ENCODE data around the gene LRFN2. TPM values are rescaled to one million over a fixed set of nuclear protein-coding genes. Genes with fewer than 3 reads are reported as not detected.

The LRFN2 gene
- total RNA-seq, 1 donor from 2014 or later = not detected

DNA sequence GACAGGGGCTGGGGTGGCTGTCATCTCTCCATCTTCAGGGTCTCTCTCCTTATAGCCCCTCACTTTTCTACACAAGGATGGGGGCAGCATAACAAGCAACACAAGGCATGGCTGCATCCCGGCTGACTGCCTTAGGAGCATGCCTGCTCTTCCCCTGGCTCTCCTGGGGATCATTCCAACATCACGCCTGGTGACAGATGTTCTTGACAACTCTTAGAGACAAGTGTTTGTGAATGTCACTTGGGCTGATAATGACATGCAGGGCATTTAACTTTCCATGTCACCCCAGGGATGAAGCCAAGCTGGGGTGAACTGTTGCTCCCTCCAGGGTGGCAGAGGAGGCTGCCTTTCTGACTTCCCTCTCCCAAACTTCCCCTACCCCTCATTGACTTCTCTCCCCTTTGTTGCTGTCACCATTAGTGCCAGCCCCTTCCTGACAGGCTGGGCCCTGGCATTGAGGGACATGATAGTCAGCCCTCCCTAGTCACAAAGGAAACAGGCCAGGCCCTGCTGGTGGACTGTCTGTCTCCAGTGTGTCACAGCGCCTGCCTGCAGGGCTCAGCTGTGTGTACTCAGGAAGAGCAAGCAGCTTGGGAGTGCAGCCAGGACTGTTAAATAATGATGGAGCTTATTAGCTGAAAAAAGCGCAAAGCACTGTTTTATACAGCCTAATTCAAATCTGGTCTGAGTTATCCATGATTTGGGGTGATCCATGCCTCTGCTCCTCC is 161.8 kb downstream of the LRFN2 start:
- intact Hi-C loops (cut with micrococcal nuclease) = no loop called here
- DNase-seq (ENCODE audit: low spot score) = no peak
- Mint-ChIP-seq H3K27me3 (ENCODE audit: low read depth) (peaks cover 18% of the 10 kb centered on the region), H3K4me3 (ENCODE audit: low read depth) (no peak overlapping the region), H3K9me3 (no peaks in the 10 kb centered on the region), H3K36me3 (ENCODE audit: low read depth) (no peaks in the 10 kb centered on the region), H3K27ac (no peak overlapping the region), H3K4me1 (ENCODE audit: low read depth) (no peaks in the 10 kb centered on the region)

DNA sequence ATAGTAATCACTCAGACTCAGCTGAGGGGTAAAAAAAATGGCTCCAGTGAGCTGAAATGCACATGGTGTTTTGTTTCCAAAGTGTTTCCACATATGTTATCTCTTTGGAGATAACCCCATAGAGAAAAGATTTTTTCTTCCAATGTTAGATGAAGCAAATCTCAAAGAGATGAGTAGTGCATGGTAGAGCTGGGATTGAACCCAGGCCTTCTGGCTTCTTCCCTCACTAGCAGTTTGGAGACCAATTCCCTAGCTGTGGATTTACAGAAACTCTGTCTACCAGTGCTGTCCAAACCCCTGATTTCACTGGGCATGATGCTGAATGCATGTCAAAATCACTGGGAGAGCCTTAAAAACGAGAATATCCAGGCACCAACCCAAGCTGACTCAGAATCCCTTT is 165.1 kb downstream of the LRFN2 start:
- Mint-ChIP-seq H3K27ac (no peak overlapping the region), H3K4me1 (ENCODE audit: low read depth) (no peaks in the 10 kb centered on the region), H3K36me3 (ENCODE audit: low read depth) (no peaks in the 10 kb centered on the region), H3K4me3 (ENCODE audit: low read depth) (no peak overlapping the region), H3K9me3 (no peaks in the 10 kb centered on the region), H3K27me3 (ENCODE audit: low read depth) (peaks cover 7% of the 10 kb centered on the region)
- no peak for DNase-seq (ENCODE audit: low spot score)
- intact Hi-C loops (cut with micrococcal nuclease) = no loop called here

DNA sequence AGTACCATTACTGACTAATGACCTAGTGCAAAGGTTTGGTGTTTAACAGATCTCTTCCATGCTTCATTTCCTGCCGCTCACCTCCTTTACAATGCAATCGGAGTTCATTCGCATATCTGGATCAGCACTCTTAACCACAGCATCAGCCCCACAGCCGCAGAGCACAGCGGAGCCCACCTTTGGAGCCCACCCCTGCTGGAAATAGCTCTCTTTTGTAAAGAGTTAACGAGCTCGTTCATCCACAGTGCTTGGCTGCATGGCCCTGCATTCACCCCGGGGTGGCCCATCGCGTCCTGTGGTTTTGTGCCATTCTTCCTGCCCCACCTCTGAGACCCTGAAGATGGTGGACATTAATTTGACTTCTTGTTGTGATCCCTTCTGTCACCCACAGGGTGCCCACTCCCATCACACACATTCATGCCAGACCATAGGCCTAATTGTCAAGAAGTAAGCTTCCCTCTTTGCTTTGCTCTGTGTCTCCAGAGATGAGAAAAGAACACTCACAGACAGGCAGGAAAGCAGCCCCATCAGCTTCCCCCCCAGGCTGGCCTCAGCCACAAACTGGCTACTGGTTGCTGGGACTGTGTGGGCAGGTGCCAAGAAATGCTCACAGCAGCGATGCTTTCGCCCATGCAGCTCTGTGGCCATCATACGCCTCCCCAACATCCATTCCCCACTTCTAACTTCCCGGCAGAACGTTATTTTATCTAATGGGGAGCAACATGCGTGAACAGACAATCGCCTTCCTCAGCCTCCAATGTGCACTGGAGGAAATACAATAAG is 167.0 kb downstream of the LRFN2 start:
- no peak overlapping the region for H3K4me3 Mint-ChIP-seq (ENCODE audit: low read depth)
- intact Hi-C loops (cut with micrococcal nuclease) = no loop called here

DNA sequence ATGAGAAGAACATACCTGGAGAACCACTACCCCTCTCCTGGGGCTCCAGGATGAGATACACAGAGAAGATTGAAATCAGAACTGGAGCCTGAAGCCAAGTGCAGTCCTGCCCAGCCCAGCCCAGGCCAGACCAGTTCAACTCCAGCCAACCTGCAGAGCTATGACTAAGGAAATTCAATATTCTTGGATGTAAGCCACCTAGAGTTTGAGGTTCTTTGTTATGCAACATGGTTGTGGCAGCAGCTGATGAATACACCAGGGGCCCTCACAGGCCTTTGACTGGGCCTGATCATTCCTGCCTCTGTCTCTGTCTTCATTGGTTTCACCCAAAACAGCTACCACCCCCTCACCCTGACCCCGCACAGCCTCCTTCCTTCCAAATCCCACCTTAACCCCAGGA is 167.8 kb downstream of the LRFN2 start:
- no peaks in the 10 kb centered on the region for H3K36me3 Mint-ChIP-seq (ENCODE audit: low read depth)
- no peak overlapping the region for H3K27ac Mint-ChIP-seq
- intact Hi-C loops (cut with micrococcal nuclease) = no loop called here
- no peaks in the 10 kb centered on the region for H3K4me1 Mint-ChIP-seq (ENCODE audit: low read depth)
- no peaks in the 10 kb centered on the region for H3K9me3 Mint-ChIP-seq
- no peak for DNase-seq (ENCODE audit: low spot score)
- peaks cover 6% of the 10 kb centered on the region for H3K27me3 Mint-ChIP-seq (ENCODE audit: low read depth)
- H3K4me3 Mint-ChIP-seq (ENCODE audit: low read depth) = no peak overlapping the region

More for the DNA sequence above, 167.0 kb downstream of the LRFN2 start:
- H3K9me3 Mint-ChIP-seq = no peaks in the 10 kb centered on the region
- H3K4me1 Mint-ChIP-seq (ENCODE audit: low read depth) = no peaks in the 10 kb centered on the region
- no peak for DNase-seq (ENCODE audit: low spot score)
- H3K27me3 Mint-ChIP-seq (ENCODE audit: low read depth) = peaks cover 6% of the 10 kb centered on the region
- H3K27ac Mint-ChIP-seq = no peak overlapping the region
- H3K36me3 Mint-ChIP-seq (ENCODE audit: low read depth) = no peaks in the 10 kb centered on the region

- Mint-ChIP-seq H3K4me3 (ENCODE audit: low read depth) (no peak overlapping the region), H3K36me3 (ENCODE audit: low read depth) (no peaks in the 10 kb centered on the region), H3K27ac (no peak overlapping the region), H3K4me1 (ENCODE audit: low read depth) (no peaks in the 10 kb centered on the region), H3K27me3 (ENCODE audit: low read depth) (peaks cover 6% of the 10 kb centered on the region), H3K9me3 (no peaks in the 10 kb centered on the region)
- DNase-seq (ENCODE audit: low spot score) = no peak
- intact Hi-C loops (cut with micrococcal nuclease) = no loop called here
Observed at GRCh38 chr6:40417031-40417430, 170.1 kb downstream of the LRFN2 start.

DNA sequence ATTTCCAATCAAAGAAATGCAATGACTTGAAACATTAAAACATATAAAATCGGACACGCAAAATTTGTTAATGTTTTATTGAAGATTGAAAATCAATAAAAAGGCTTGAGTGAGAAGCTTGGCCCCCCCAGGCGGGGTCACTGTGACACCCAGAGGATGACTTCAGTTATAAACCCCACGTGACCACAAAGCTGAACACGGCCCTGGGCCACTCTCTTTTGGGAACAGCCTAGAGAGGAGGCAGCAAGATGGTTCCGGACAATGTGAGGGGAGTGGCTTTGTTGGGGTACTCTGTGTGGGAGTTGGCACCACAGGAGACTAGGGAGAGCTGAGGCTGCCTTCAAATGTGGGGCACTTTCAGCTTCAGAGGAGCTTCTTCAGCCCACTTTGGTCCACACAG is 172.5 kb downstream of the LRFN2 start:
- intact Hi-C loops (cut with micrococcal nuclease) = no loop called here
- Mint-ChIP-seq H3K36me3 (ENCODE audit: low read depth) (no peaks in the 10 kb centered on the region), H3K4me3 (ENCODE audit: low read depth) (no peak overlapping the region)

DNA sequence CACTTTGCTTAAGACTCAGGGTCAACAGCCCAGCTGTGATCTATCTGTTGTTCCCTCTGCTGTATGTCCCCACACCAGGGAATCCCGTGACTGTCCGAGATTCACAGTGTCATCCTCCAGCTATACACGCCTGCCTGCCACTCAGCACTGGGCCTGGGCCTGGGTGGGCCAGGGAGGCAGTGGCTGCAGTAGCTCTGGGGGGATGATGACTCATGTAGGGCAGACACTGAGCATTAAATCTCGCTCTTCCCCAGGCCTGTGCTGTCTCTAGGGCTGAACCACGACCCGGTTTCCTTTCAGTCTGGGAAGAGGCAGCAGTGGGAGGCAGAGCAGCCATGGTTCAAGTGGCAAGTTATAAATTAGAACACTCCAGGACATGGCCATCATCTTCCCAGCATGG is 173.9 kb downstream of the LRFN2 start:
- Mint-ChIP-seq H3K9me3 (no peaks in the 10 kb centered on the region), H3K27me3 (ENCODE audit: low read depth) (no peaks in the 10 kb centered on the region), H3K4me1 (ENCODE audit: low read depth) (no peaks in the 10 kb centered on the region), H3K4me3 (ENCODE audit: low read depth) (no peak overlapping the region), H3K36me3 (ENCODE audit: low read depth) (no peaks in the 10 kb centered on the region), H3K27ac (no peak overlapping the region)
- intact Hi-C loops (cut with micrococcal nuclease) = no loop called here
- DNase-seq (ENCODE audit: low spot score) = no peak

More for the DNA sequence above, 172.5 kb downstream of the LRFN2 start:
- DNase-seq (ENCODE audit: low spot score) = no peak
- Mint-ChIP-seq H3K9me3 (no peaks in the 10 kb centered on the region), H3K27ac (no peak overlapping the region), H3K27me3 (ENCODE audit: low read depth) (peaks cover 2% of the 10 kb centered on the region), H3K4me1 (ENCODE audit: low read depth) (no peaks in the 10 kb centered on the region)

DNA sequence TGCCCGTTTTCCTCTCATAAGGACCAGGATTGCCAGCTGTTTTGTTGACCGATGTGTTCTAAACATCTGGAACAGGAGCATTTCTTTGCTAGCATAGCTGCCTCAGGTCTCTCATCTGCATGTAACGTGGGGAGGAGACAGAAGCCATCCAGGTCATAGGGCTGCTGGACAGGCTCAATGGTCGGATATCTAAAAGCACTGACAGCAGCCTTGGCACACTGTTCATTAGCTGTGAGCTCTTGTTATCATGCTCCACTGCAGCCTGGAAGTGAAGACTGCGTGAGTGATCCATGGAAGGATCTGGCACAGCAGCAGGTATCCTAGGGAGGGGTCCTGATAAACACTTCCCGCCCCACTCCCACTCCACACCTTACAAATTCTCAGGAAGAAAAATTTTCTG is 175.3 kb downstream of the LRFN2 start:
- Mint-ChIP-seq H3K27ac (no peak overlapping the region), H3K9me3 (no peaks in the 10 kb centered on the region), H3K36me3 (ENCODE audit: low read depth) (no peaks in the 10 kb centered on the region), H3K4me1 (ENCODE audit: low read depth) (no peaks in the 10 kb centered on the region), H3K27me3 (ENCODE audit: low read depth) (peaks cover 3% of the 10 kb centered on the region), H3K4me3 (ENCODE audit: low read depth) (no peak overlapping the region)
- intact Hi-C loops (cut with micrococcal nuclease) = no loop called here
- DNase-seq (ENCODE audit: low spot score) = no peak

DNA sequence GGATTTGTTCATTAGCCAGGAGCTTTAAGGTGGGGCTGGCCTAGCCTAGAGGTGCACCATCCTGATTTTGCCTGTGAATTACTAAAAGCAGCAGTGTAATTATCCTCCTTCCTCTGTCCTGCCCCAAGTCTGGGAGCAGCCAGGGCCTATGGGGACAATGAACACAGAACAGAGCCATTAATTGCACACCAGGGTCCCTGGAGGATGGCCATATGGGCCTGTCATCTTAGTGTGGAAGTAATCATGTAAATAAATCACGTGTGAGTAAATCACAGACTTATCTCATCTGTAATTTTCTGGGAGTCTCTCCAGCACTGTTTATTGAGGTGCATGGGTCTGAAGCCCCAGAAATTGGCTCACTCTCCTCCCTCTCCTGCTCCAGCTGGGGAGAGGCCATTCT is 176.3 kb downstream of the LRFN2 start:
- H3K27ac Mint-ChIP-seq = no peak overlapping the region
- no peaks in the 10 kb centered on the region for H3K36me3 Mint-ChIP-seq (ENCODE audit: low read depth)
- no peaks in the 10 kb centered on the region for H3K9me3 Mint-ChIP-seq
- H3K4me3 Mint-ChIP-seq (ENCODE audit: low read depth) = no peak overlapping the region
- intact Hi-C loops (cut with micrococcal nuclease) = no loop called here
- DNase-seq (ENCODE audit: low spot score) = no peak
- H3K4me1 Mint-ChIP-seq (ENCODE audit: low read depth) = no peaks in the 10 kb centered on the region
- peaks cover 3% of the 10 kb centered on the region for H3K27me3 Mint-ChIP-seq (ENCODE audit: low read depth)

DNA sequence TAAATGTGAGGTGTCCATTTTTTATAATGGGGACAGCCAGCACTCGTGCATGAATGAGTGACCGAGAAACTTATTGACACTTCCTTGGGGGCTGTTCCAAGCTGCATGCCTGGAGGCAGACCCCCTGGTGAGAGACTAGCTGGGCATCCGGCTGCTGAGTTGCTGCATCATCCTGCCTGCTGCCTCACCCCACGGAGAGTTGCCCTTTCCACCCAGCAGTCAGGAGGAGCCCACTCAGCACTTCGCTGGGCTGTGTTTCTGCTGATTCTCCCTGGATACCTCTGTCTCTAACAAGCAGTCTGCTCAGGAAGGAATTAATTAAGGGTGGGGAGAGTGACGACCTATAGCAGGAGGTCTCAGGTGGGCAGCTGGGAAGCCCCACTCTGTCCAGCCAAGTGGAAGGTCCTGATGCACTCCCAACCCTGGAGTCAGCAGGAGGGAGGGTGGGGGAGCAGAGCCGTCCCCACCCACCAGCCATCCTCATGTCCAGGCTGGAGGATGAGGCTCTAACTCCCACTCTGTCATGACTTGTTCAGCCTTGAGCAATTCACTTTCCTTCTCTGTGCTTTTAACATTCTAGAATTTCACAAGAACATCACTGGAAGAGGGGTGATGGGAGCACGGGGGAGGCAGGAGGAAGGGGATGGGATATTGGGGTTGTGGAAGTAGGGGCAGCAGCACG is 177.3 kb downstream of the LRFN2 start:
- H3K4me3 Mint-ChIP-seq (ENCODE audit: low read depth) = no peak overlapping the region
- peaks cover 3% of the 10 kb centered on the region for H3K27me3 Mint-ChIP-seq (ENCODE audit: low read depth)
- H3K9me3 Mint-ChIP-seq = no peaks in the 10 kb centered on the region
- no peak overlapping the region for H3K27ac Mint-ChIP-seq
- no peak for DNase-seq (ENCODE audit: low spot score)
- H3K4me1 Mint-ChIP-seq (ENCODE audit: low read depth) = no peaks in the 10 kb centered on the region
- no peaks in the 10 kb centered on the region for H3K36me3 Mint-ChIP-seq (ENCODE audit: low read depth)
- intact Hi-C loops (cut with micrococcal nuclease) = no loop called here

- no peak overlapping the region for H3K4me3 Mint-ChIP-seq (ENCODE audit: low read depth)
- no peak for DNase-seq (ENCODE audit: low spot score)
- H3K9me3 Mint-ChIP-seq = no peaks in the 10 kb centered on the region
- H3K27me3 Mint-ChIP-seq (ENCODE audit: low read depth) = peaks cover 3% of the 10 kb centered on the region
- no peaks in the 10 kb centered on the region for H3K36me3 Mint-ChIP-seq (ENCODE audit: low read depth)
- no peaks in the 10 kb centered on the region for H3K4me1 Mint-ChIP-seq (ENCODE audit: low read depth)
- intact Hi-C loops (cut with micrococcal nuclease) = no loop called here
- H3K27ac Mint-ChIP-seq = no peak overlapping the region
Observed at GRCh38 chr6:40408786-40409542, 178.2 kb downstream of the LRFN2 start.

GRCh38 chr6:40407239-40407638 is 179.9 kb downstream of the LRFN2 start:
- intact Hi-C loops (cut with micrococcal nuclease) = no loop called here
- Mint-ChIP-seq H3K4me3 (ENCODE audit: low read depth) (no peak overlapping the region), H3K27me3 (ENCODE audit: low read depth) (peaks cover 3% of the 10 kb centered on the region), H3K9me3 (peaks cover 2% of the 10 kb centered on the region), H3K36me3 (ENCODE audit: low read depth) (no peaks in the 10 kb centered on the region), H3K4me1 (ENCODE audit: low read depth) (no peaks in the 10 kb centered on the region), H3K27ac (no peak overlapping the region)
- DNase-seq (ENCODE audit: low spot score) = no peak

Measured in activated T-helper 2 cell treated with anti-CD3 and anti-CD28 coated beads, Interferon-gamma antibody, Interleukin-2, Interleukin-4, amounts not matched to agents 10 μg/mL and 5 μg/mL and 100 μg/mL, durations not matched to agents 14 hours and 24 hours and 36 hours (primary cell).